Colonic mucosa (tissue), 4 donors: Measurements from ENCODE around the gene DNAJB13. TPM values are rescaled to one million over a fixed set of nuclear protein-coding genes. Genes with fewer than 3 reads are reported as not detected.

Source experiments
- DNase-seq: peaks from one replicate; pipeline ENCODE4 v3.0.0-alpha.2; 2020
- H3K27ac ChIP-seq: fragments of 200-600 bp; one replicate; pipeline ENCODE4 v1.8.0; 2021
- H3K27me3 ChIP-seq: fragments of 200-600 bp; one replicate; pipeline ENCODE4 v1.8.0; 2021
- H3K36me3 ChIP-seq: fragments of 200-600 bp; one replicate; pipeline ENCODE4 v1.8.0; 2021
- H3K4me1 ChIP-seq: fragments of 200-600 bp; one replicate; pipeline ENCODE4 v1.8.0; 2021; ENCODE audit warnings: mild to moderate bottlenecking
- H3K4me3 ChIP-seq: fragments of 200-600 bp; one replicate; pipeline ENCODE4 v1.8.0; 2021
- H3K9ac ChIP-seq, 2 donors: one replicate each; pipeline ENCODE4 v1.7.0; 2013; ENCODE audit warnings: control low read depth in 2 of 2, low read depth in 2 of 2, low read length in 2 of 2
- H3K9me3 ChIP-seq: fragments of 200-600 bp; one replicate; pipeline ENCODE4 v1.8.0; 2021
- intact Hi-C: fragments of 100-400 bp; cut with DNase I; formaldehyde crosslinking; loops from one replicate; pipeline ENCODE4 v1.14.1; 2022
- total RNA-seq, 2 donors: library from RNA; stranded (reverse); fragmentation: NEBNext Ultra II Directional in 1 of 2; extraction: Animal tissue kit (Norgen Biotek cat#: 25700) in 1 of 2; gene quantifications; one replicate each; pipeline ENCODE4 v1.2.1, GENCODE V29; 2021
- TF ChIP-seq, protein P1 (sequence below): fragments of 200-600 bp; IDR thresholded peaks from one replicate; pipeline ENCODE4 v1.8.0; 2022; ENCODE audit warnings: antibody characterized with exemption, mild to moderate bottlenecking
- donor health status: healthy.
- donor health status: DM: no; HTN: no; CAD: no.
- donor health status: DM: no; HTN: no; CAD: no.

DNAJB13 gene
- total RNA-seq, 2 donors from 2014 or later, result not detected

DNA sequence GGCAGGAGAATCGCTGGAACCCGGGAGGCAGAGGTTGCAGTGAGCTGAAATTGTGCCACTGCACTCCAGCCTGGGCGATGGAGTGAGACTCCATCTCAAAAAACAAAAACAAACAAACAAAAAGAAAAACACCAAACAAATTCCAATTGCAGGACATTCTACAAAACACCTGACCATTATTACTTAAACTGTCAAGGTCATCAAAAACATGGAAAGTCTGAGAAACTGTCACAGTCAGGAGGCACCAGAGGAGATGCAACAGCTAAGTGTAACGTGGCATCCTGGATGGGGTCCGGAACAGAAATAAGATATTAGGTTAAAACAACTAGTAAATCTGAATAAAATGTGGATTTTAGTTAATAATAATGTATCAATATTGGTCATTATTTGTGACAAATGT lies 914 bp upstream of the DNAJB13 start:
- DNase-seq, result no peak
- H3K9ac ChIP-seq, result no peak overlapping the region

DNA sequence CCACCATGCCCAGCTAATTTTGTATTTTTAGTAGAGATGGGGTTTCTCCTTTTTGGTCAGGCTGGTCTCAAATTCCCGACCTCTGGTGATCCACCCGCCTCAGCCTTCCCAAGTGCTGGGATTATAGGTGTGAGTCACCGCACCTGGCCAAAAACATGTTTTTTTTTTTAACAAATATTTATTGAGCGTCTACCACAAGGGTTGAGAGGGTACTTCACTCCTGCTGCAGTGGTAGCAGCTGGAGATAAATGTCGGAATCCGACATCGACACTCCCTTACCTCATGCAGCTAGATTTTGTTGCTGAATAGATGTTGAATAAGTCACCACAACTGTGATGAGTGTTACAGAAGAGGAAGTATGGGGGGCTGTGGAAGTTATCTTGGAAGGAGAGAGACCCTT lies 971 bp downstream of the DNAJB13 start:
- H3K9me3 ChIP-seq, result no peaks in the 10 kb centered on the region
- DNase-seq, result no peak
- H3K36me3 ChIP-seq, result no peaks in the 10 kb centered on the region
- no peak overlapping the region for H3K9ac ChIP-seq
- no peak overlapping the region for H3K27ac ChIP-seq
- no peaks in the 10 kb centered on the region for H3K4me1 ChIP-seq
- H3K27me3 ChIP-seq, result no peaks in the 10 kb centered on the region
- H3K4me3 ChIP-seq, result no peak overlapping the region
- TF ChIP-seq, protein P1, sequence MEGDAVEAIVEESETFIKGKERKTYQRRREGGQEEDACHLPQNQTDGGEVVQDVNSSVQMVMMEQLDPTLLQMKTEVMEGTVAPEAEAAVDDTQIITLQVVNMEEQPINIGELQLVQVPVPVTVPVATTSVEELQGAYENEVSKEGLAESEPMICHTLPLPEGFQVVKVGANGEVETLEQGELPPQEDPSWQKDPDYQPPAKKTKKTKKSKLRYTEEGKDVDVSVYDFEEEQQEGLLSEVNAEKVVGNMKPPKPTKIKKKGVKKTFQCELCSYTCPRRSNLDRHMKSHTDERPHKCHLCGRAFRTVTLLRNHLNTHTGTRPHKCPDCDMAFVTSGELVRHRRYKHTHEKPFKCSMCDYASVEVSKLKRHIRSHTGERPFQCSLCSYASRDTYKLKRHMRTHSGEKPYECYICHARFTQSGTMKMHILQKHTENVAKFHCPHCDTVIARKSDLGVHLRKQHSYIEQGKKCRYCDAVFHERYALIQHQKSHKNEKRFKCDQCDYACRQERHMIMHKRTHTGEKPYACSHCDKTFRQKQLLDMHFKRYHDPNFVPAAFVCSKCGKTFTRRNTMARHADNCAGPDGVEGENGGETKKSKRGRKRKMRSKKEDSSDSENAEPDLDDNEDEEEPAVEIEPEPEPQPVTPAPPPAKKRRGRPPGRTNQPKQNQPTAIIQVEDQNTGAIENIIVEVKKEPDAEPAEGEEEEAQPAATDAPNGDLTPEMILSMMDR, result no peak
- intact Hi-C loops, result no loop called here

More for the DNA sequence above, 914 bp upstream of the DNAJB13 start:
- no peaks in the 10 kb centered on the region for H3K4me1 ChIP-seq
- no peaks in the 10 kb centered on the region for H3K27me3 ChIP-seq
- H3K27ac ChIP-seq, result no peak overlapping the region
- no peaks in the 10 kb centered on the region for H3K9me3 ChIP-seq
- no peaks in the 10 kb centered on the region for H3K36me3 ChIP-seq
- intact Hi-C loops, result no loop called here
- TF ChIP-seq, protein P1, result no peak
- no peak overlapping the region for H3K4me3 ChIP-seq

DNA sequence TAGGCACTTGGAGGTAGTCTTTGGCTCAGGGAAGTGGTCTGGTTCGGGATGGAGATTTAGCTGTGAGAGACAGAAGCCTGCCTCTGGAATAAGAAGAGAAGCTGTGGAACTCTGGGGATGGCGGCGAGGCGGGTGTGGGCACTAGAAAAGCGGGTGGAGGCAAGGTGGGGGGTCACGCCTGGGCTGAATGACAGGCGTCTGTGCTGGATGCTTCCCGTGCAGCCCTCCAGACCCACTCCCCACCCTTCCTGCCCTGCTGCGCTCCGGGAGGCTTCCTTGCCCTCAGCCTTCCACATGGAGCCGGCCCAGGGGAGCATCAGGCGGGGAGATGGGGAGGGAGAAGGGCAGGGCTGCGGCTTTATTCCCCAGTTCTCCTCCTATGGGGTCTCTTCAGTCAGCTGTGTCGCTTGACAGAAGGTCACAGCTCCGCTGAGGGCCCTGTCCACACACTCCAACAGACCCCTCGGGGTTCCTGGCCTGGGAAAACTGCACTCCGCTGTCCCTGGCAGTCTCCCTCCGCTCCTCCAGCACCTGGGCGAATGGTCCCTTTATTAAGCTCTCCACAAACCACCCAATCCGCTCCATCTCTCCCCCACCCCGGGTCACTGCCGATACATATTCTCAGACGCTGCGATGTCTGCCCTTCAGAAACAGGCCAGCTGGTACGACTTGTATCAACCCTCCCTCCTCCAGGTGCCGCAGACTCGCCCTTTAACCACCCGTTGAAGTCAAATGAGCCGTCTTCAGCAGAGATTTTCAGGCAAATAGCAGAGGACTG lies 6.2 kb downstream of the DNAJB13 start:
- Histone ChIP-seq H3K4me1 (no peaks in the 10 kb centered on the region), H3K9me3 (no peaks in the 10 kb centered on the region), H3K36me3 (no peaks in the 10 kb centered on the region), H3K27me3 (no peaks in the 10 kb centered on the region), H3K27ac (no peak overlapping the region), H3K9ac (no peak overlapping the region), H3K4me3 (no peak overlapping the region)
- TF ChIP-seq, protein P1, result no peak
- intact Hi-C loops, result no loop called here
- DNase-seq, result no peak

DNA sequence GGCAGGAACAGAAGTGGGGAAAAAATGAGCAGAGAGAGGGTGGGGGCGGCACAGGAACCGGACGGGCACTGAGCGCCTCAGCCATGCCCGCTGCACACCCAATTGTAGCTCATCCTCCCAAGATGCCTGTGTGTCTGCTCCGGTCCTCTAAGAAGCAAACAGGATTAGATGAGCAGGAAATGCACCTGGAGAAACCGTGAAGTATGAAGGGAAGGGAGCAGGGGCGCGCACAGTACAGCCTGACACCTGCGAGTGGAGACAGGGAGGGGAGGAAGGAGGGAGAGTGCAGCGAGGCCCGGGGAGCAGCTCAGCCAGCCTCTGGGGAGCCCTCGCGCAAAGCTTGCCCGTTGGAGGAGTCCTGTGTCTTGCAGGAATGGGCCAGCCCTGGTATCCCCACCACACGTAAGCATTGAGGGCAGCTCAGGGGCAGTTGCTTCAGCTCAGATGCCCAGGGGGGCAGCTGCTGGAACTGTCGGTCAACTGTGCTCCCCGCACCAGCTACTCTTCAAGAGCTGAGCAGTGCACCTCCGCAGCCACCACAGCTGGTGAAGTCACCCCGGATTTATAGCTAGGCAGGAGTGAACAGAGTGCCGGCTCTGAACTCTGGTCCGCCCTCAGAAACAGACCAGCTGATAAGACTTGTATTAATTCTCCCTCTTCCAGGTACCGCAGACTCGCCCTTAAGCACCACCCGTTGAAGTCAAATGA lies 7.0 kb downstream of the DNAJB13 start:
- H3K9me3 ChIP-seq, result no peaks in the 10 kb centered on the region
- TF ChIP-seq, protein P1, result no peak
- H3K36me3 ChIP-seq, result no peaks in the 10 kb centered on the region
- H3K4me3 ChIP-seq, result no peak overlapping the region
- H3K9ac ChIP-seq, result no peak overlapping the region
- no peak overlapping the region for H3K27ac ChIP-seq
- no peaks in the 10 kb centered on the region for H3K27me3 ChIP-seq
- DNase-seq, result no peak
- H3K4me1 ChIP-seq, result no peaks in the 10 kb centered on the region
- intact Hi-C loops, result no loop called here

DNA sequence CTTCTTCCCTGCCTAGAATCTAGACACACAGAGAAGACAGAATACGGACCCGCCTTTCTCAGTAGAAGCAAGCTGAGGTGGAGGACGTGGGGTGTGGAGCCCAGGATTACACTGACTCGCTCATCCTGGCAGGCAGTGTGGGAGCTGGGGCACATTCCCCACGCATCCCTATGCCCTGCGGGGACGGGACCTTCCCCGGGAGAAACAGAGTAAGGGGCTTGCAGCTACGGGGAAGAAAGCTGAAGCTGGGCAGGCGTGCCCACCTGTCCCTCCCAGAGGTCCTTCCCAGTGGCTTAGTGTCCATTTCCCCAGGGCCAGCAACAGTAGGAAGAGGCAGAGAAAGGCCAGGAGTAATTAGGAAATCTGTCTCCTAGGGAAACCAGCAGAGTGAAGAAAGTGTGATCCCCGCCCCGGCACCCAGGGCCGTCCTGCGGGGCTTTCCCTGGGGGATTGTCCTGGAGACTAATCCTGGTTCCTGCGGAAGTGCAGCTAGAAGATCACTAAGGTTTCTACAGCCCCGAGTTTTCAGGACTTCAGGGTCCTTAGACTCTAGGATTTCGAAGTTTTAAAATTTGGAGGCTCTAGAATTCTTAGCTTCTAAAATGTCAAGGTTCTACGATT lies 7.8 kb downstream of the DNAJB13 start:
- Histone ChIP-seq H3K27ac (no peak overlapping the region), H3K36me3 (no peaks in the 10 kb centered on the region), H3K9ac (no peak overlapping the region), H3K27me3 (no peaks in the 10 kb centered on the region), H3K4me1 (no peaks in the 10 kb centered on the region), H3K4me3 (no peak overlapping the region), H3K9me3 (no peaks in the 10 kb centered on the region)
- TF ChIP-seq, protein P1, result no peak
- DNase-seq, result no peak
- intact Hi-C loops, result no loop called here
